Measurements from ENCODE around the gene CT47C1. TPM values are rescaled to one million over a fixed set of nuclear protein-coding genes. Genes with fewer than 3 reads are reported as not detected.

The CT47C1 gene
- total RNA-seq, 1 donor from 2014 or later: not detected

GRCh38 chrX:119090627-119091026, 17.8 kb downstream of the CT47C1 start:
- H3K4me1 Mint-ChIP-seq: no peaks in the 10 kb centered on the region
- no peak overlapping the region for H3K4me3 Mint-ChIP-seq
- DNase-seq (ENCODE audit: low read depth, low spot score): no peak
- TF ChIP-seq CTCF (conservative IDR thresholded peaks at IDR 0.05): no peak
- H3K9me3 Mint-ChIP-seq: no peaks in the 10 kb centered on the region
- H3K27me3 Mint-ChIP-seq (ENCODE audit: low read depth): no peaks in the 10 kb centered on the region
- no peaks in the 10 kb centered on the region for H3K36me3 Mint-ChIP-seq (ENCODE audit: low read depth)
- no peak overlapping the region for H3K27ac Mint-ChIP-seq (ENCODE audit: unreplicated experiment)

- Mint-ChIP-seq H3K27me3 (ENCODE audit: low read depth) (no peaks in the 10 kb centered on the region), H3K27ac (ENCODE audit: unreplicated experiment) (no peak overlapping the region), H3K4me1 (no peaks in the 10 kb centered on the region), H3K36me3 (ENCODE audit: low read depth) (no peaks in the 10 kb centered on the region), H3K4me3 (no peak overlapping the region), H3K9me3 (no peaks in the 10 kb centered on the region)
- DNase-seq (ENCODE audit: low read depth, low spot score): no peak
- no peak for TF ChIP-seq CTCF (conservative IDR thresholded peaks at IDR 0.05)
These were observed 21.4 kb downstream of the CT47C1 start for GRCh38 chrX:119093991-119094735.

GRCh38 chrX:119094819-119095218, 22.0 kb downstream of the CT47C1 start:
- TF ChIP-seq CTCF (conservative IDR thresholded peaks at IDR 0.05): no peak
- Mint-ChIP-seq H3K9me3 (no peaks in the 10 kb centered on the region), H3K36me3 (ENCODE audit: low read depth) (no peaks in the 10 kb centered on the region), H3K27ac (ENCODE audit: unreplicated experiment) (no peak overlapping the region), H3K27me3 (ENCODE audit: low read depth) (no peaks in the 10 kb centered on the region), H3K4me1 (no peaks in the 10 kb centered on the region), H3K4me3 (no peak overlapping the region)
- DNase-seq (ENCODE audit: low read depth, low spot score): no peak

GRCh38 chrX:119095936-119096335, 23.1 kb downstream of the CT47C1 start:
- Mint-ChIP-seq H3K4me3 (no peak overlapping the region), H3K36me3 (ENCODE audit: low read depth) (no peaks in the 10 kb centered on the region), H3K27me3 (ENCODE audit: low read depth) (no peaks in the 10 kb centered on the region), H3K9me3 (no peaks in the 10 kb centered on the region), H3K27ac (ENCODE audit: unreplicated experiment) (no peak overlapping the region), H3K4me1 (no peaks in the 10 kb centered on the region)
- DNase-seq (ENCODE audit: low read depth, low spot score): no peak
- no peak for TF ChIP-seq CTCF (conservative IDR thresholded peaks at IDR 0.05)

GRCh38 chrX:119101168-119101567, 28.4 kb downstream of the CT47C1 start:
- Mint-ChIP-seq H3K4me3 (no peak overlapping the region), H3K4me1 (no peaks in the 10 kb centered on the region), H3K9me3 (peaks cover 2% of the 10 kb centered on the region), H3K27ac (ENCODE audit: unreplicated experiment) (no peak overlapping the region), H3K27me3 (ENCODE audit: low read depth) (no peaks in the 10 kb centered on the region), H3K36me3 (ENCODE audit: low read depth) (no peaks in the 10 kb centered on the region)
- TF ChIP-seq CTCF (conservative IDR thresholded peaks at IDR 0.05): no peak
- DNase-seq (ENCODE audit: low read depth, low spot score): no peak

All from neural crest cell (in vitro differentiated cells).